ENCODE data around the gene HOOK2.
"Not testable (repeated sequence)": the region's sequence is repeated elsewhere in the genome, so short reads cannot be mapped to it uniquely, and the experiment has no call there.

DNA sequence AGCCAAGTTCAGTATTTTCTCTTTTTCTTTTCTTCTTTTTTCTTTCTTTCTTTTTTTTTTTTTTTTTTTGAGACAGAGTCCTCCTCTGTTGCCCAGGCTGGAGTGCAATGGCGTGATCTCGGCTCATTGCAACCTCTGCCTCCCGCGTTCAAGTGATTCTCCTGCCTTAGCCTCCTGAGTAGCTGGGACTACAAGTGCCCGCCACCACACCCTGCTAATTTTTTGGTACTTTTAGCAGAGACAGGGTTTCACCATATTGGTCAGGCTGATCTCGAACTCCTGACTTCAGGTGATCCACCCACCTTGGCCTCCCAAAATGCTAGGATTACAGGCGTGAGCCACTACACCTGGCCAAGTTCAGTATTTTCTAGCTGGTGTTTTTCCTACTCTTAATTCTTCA lies 22.3 kb upstream of the HOOK2 start:
- TF ChIP-seq FOXA1 (IDR thresholded peaks at IDR 0.05); FOXK2 (IDR thresholded peaks at IDR 0.05); BHLHE40 (IDR thresholded peaks at IDR 0.05; ENCODE audit: borderline replicate concordance); FOXM1 (IDR thresholded peaks at IDR 0.05; ENCODE audit: borderline replicate concordance); ZNF384 (IDR thresholded peaks at IDR 0.05): not testable (repeated sequence)
- TF ChIP-seq, protein P1, sequence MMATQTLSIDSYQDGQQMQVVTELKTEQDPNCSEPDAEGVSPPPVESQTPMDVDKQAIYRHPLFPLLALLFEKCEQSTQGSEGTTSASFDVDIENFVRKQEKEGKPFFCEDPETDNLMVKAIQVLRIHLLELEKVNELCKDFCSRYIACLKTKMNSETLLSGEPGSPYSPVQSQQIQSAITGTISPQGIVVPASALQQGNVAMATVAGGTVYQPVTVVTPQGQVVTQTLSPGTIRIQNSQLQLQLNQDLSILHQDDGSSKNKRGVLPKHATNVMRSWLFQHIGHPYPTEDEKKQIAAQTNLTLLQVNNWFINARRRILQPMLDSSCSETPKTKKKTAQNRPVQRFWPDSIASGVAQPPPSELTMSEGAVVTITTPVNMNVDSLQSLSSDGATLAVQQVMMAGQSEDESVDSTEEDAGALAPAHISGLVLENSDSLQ (IDR thresholded peaks at IDR 0.05), result not testable (repeated sequence)
